ENCODE results near the gene PIGX. TPM values are rescaled to one million over a fixed set of nuclear protein-coding genes. Genes with fewer than 3 reads are reported as not detected.

Gene PIGX
- total RNA-seq, 5 donors from 2014 or later (not counting 1 experiment from before 2014, with no cell fraction given) = 18.9 to 27.9 (median 22.3) TPM

DNA sequence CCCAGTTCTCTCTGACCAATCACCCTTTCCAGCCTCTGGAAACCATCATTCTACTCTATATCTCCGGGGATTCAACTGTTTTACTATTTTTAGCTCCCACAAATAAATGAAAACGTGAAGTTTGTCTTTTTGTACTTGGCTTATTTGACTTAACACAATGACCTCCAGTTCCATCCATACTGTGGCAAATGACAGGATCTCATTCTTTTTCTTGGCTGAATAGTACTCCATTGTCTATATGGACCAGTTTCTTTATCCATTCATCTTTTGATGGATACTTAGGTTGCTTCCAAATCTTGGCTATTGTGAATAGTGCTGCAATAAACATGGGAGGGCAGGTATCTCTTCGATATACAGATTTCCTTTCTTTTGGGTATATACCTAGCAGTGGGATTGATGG, 38.5 kb upstream of the PIGX start:
- no peaks in the 10 kb centered on the region for H3K36me3 ChIP-seq (ENCODE audit: control insufficient read depth in 2 of 2, extremely low read depth in 1 of 2, insufficient read depth in 1 of 2, low read length in 1 of 2)
- 91% methylated on average over 3 of the region's 3 CpGs for WGBS (ENCODE audit: insufficient coverage)
- H3K9me3 ChIP-seq = no peaks in the 10 kb centered on the region
- Mint-ChIP-seq H3K27me3 (no peaks in the 10 kb centered on the region), H3K9me3 (no peaks in the 10 kb centered on the region), H3K36me3 (peaks cover 6% of the 10 kb centered on the region), H3K4me1 (peaks cover 30 to 43% (median 31%) of the 10 kb centered on the region in 3 donors), H3K27ac (peak overlapping the region in 1 of 2 donors; percentile 8), H3K4me3 (no peak overlapping the region)
- DNase-seq = no peak
- no peaks in the 10 kb centered on the region for H3K27me3 ChIP-seq (replicated peaks in 1 of 2; ENCODE audit: control insufficient read depth in 2 of 2, extremely low read depth in 1 of 2, insufficient read depth in 2 of 2, low read length in 1 of 2)
- POLR2A ChIA-PET = interaction anchor here in 1 of 2 donors (0.8 kb wide), 1 partner anchor 20 kb away, joined by 4 read pairs; no protein-coding TSS in a partner anchor
- CTCF ChIA-PET = no interaction called here
- H3K4me1 ChIP-seq (ENCODE audit: control insufficient read depth in 1 of 2, extremely low read depth in 1 of 2, insufficient read depth in 2 of 2, low read length in 2 of 2) = peaks cover 19 to 22% of the 10 kb centered on the region in 2 experiments
- H3K27ac ChIP-seq (ENCODE audit: low read length) = no peak overlapping the region
- no peak for ATAC-seq (replicated peaks in 1 of 4)
- H3K4me3 ChIP-seq (ENCODE audit: control insufficient read depth in 1 of 2, extremely low read depth in 1 of 2, low read length in 1 of 2) = no peak overlapping the region

DNA sequence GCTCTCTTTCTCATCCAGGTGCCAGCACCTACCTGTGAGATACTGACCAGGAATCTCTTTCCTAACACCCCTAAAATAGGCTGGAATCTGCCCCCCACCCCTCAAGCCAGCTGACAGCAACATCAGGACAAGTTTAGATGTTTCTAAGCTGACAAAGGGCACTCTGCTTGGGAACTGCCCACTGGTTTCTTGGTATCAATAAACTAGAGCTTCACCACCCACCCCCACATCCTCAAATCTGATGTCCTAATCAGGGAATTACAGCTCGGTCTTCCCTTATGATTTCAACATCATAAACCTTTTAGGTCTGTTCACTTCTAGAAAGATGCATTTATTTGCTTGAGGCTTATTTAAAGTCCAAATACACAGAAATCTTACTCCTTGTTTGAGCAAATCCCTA, 34.8 kb upstream of the PIGX start:
- H3K27ac Mint-ChIP-seq = no peak overlapping the region
- POLR2A ChIA-PET = interaction anchor here (0.7 to 0.9 kb wide), 2 partner anchors 42 to 46 kb away, joined by 4 read pairs; no protein-coding TSS in a partner anchor
- WGBS (ENCODE audit: insufficient coverage) = no CpG with 5 or more reads among the region's 1 CpG

DNA sequence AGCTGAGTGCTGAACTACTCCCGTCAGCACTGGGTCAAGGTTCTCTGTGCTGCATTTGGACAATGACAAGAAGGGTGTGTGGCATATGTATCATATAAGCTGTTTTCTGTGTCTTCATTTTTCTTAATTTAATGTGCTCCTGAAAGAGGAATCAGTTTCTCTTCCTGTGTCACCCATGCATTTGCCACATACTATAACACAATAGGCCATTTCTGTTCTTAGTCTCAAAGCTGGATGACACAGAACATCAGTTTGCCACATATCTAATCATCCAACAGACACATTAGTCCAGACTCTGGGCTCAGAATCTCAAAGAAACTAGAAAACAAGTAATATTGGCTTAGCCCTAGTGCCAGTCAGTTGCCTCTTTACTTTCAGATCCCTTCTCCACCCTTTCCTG, 34.2 kb upstream of the PIGX start:
- ChIA-PET CTCF (interaction anchor here (0.6 to 1.9 kb wide), 5 partner anchors 8 to 417 kb away, joined by 3 to 13 read pairs (median 4); no protein-coding TSS in a partner anchor), POLR2A (interaction anchor here in 1 of 2 donors (0.7 kb wide), 1 partner anchor 43 kb away, joined by 4 read pairs; no protein-coding TSS in a partner anchor)
- Histone ChIP-seq H3K4me3 (ENCODE audit: control insufficient read depth in 1 of 2, extremely low read depth in 1 of 2, low read length in 1 of 2) (no peak overlapping the region), H3K4me1 (ENCODE audit: control insufficient read depth in 1 of 2, extremely low read depth in 1 of 2, insufficient read depth in 2 of 2, low read length in 2 of 2) (peaks cover 5 to 9% of the 10 kb centered on the region in 2 experiments), H3K27ac (ENCODE audit: low read length) (no peak overlapping the region), H3K36me3 (ENCODE audit: control insufficient read depth in 2 of 2, extremely low read depth in 1 of 2, insufficient read depth in 1 of 2, low read length in 1 of 2) (no peaks in the 10 kb centered on the region), H3K9me3 (no peaks in the 10 kb centered on the region), H3K27me3 (replicated peaks in 1 of 2; ENCODE audit: control insufficient read depth in 2 of 2, extremely low read depth in 1 of 2, insufficient read depth in 2 of 2, low read length in 1 of 2) (no peaks in the 10 kb centered on the region)
- H3K4me3 Mint-ChIP-seq = no peak overlapping the region
- H3K36me3 Mint-ChIP-seq = peaks cover 6% of the 10 kb centered on the region
- ATAC-seq (replicated peaks in 1 of 4) (no peak), DNase-seq (no peak)
- no peak overlapping the region for H3K27ac Mint-ChIP-seq
- no peaks in the 10 kb centered on the region for H3K27me3 Mint-ChIP-seq
- WGBS (ENCODE audit: insufficient coverage) = no CpG with 5 or more reads among the region's 1 CpG
- H3K4me1 Mint-ChIP-seq = peaks cover 9 to 20% (median 14%) of the 10 kb centered on the region in 3 donors
- peaks cover 0 to 1% (median 0%) of the 10 kb centered on the region in 3 donors for H3K9me3 Mint-ChIP-seq

More for the DNA sequence above, 34.8 kb upstream of the PIGX start:
- Histone ChIP-seq H3K9me3 (no peaks in the 10 kb centered on the region), H3K27ac (ENCODE audit: low read length) (no peak overlapping the region), H3K4me3 (ENCODE audit: control insufficient read depth in 1 of 2, extremely low read depth in 1 of 2, low read length in 1 of 2) (no peak overlapping the region), H3K36me3 (ENCODE audit: control insufficient read depth in 2 of 2, extremely low read depth in 1 of 2, insufficient read depth in 1 of 2, low read length in 1 of 2) (no peaks in the 10 kb centered on the region), H3K27me3 (replicated peaks in 1 of 2; ENCODE audit: control insufficient read depth in 2 of 2, extremely low read depth in 1 of 2, insufficient read depth in 2 of 2, low read length in 1 of 2) (no peaks in the 10 kb centered on the region), H3K4me1 (ENCODE audit: control insufficient read depth in 1 of 2, extremely low read depth in 1 of 2, insufficient read depth in 2 of 2, low read length in 2 of 2) (peaks cover 5 to 9% of the 10 kb centered on the region in 2 experiments)
- no peak for ATAC-seq (replicated peaks in 1 of 4)
- CTCF ChIA-PET = interaction anchor here (0.6 to 1.9 kb wide), 8 partner anchors 9 to 417 kb away, joined by 3 to 13 read pairs (median 4); no protein-coding TSS in a partner anchor
- Mint-ChIP-seq H3K4me1 (peaks cover 9 to 20% (median 14%) of the 10 kb centered on the region in 3 donors), H3K4me3 (no peak overlapping the region), H3K27me3 (no peaks in the 10 kb centered on the region), H3K9me3 (no peaks in the 10 kb centered on the region), H3K36me3 (peaks cover 6% of the 10 kb centered on the region)
- no peak for DNase-seq

GRCh38 chr3:196684548-196685407, 27.4 kb upstream of the PIGX start:
- ATAC-seq (replicated peaks in 1 of 4) (peak; percentile 70 to 88 (median 84)), DNase-seq (peak; percentile 6 to 85 (median 49))
- WGBS (ENCODE audit: insufficient coverage) = 10% methylated on average over 11 of the region's 24 CpGs
- Mint-ChIP-seq H3K4me3 (peak overlapping the region; percentile 25 to 62 (median 48)), H3K9me3 (peaks cover 0 to 3% (median 0%) of the 10 kb centered on the region in 3 donors), H3K27ac (peak overlapping the region; percentile 58 to 85), H3K36me3 (no peaks in the 10 kb centered on the region), H3K27me3 (no peaks in the 10 kb centered on the region), H3K4me1 (peaks cover 11 to 17% (median 15%) of the 10 kb centered on the region in 3 donors)
- H3K27ac ChIP-seq (ENCODE audit: low read length) = no peak overlapping the region
- ChIA-PET POLR2A (interaction anchor here (0.6 to 0.7 kb wide), 4 partner anchors 9 to 497 kb away, joined by 3 to 9 read pairs (median 4); no protein-coding TSS in a partner anchor), CTCF (interaction anchor here (0.6 to 5.0 kb wide), 15 partner anchors 9 to 744 kb away, joined by 3 to 106 read pairs (median 4); no protein-coding TSS in a partner anchor)
- no peaks in the 10 kb centered on the region for H3K36me3 ChIP-seq (ENCODE audit: control insufficient read depth in 2 of 2, extremely low read depth in 1 of 2, insufficient read depth in 1 of 2, low read length in 1 of 2)
- no peaks in the 10 kb centered on the region for H3K9me3 ChIP-seq
- peak overlapping the region; percentile 11 to 23 for H3K4me3 ChIP-seq (ENCODE audit: control insufficient read depth in 1 of 2, extremely low read depth in 1 of 2, low read length in 1 of 2)
- no peaks in the 10 kb centered on the region for H3K27me3 ChIP-seq (replicated peaks in 1 of 2; ENCODE audit: control insufficient read depth in 2 of 2, extremely low read depth in 1 of 2, insufficient read depth in 2 of 2, low read length in 1 of 2)
- H3K4me1 ChIP-seq (ENCODE audit: control insufficient read depth in 1 of 2, extremely low read depth in 1 of 2, insufficient read depth in 2 of 2, low read length in 2 of 2) = peaks cover 7 to 11% of the 10 kb centered on the region in 2 experiments

DNA sequence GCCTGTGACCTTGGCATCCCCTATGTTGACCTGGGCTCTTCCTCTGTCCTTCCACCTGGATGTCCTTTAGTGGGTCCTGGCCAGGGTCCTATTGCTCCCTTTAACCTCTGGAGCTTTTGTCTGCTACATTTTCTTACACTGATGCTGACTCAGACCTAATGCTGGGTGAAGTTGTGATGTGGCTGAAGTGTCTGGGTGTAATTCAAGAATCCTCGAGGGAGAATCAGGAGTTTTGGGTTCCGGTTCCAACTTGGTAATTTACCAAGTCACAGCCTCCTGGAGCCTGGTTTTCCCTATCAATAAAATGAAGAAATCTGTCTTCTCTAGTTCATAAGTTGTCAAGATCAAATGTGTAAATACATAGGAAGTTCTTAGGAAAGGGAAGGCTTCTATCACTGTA, 25.7 kb upstream of the PIGX start:
- peaks cover 7 to 11% of the 10 kb centered on the region in 2 experiments for H3K4me1 ChIP-seq (ENCODE audit: control insufficient read depth in 1 of 2, extremely low read depth in 1 of 2, insufficient read depth in 2 of 2, low read length in 2 of 2)
- ATAC-seq (replicated peaks in 1 of 4) = no peak
- H3K4me3 Mint-ChIP-seq = no peak overlapping the region

GRCh38 chr3:196688349-196688748, 23.8 kb upstream of the PIGX start:
- Histone ChIP-seq H3K4me3 (ENCODE audit: control insufficient read depth in 1 of 2, extremely low read depth in 1 of 2, low read length in 1 of 2) (no peak overlapping the region), H3K27me3 (replicated peaks in 1 of 2; ENCODE audit: control insufficient read depth in 2 of 2, extremely low read depth in 1 of 2, insufficient read depth in 2 of 2, low read length in 1 of 2) (no peaks in the 10 kb centered on the region), H3K27ac (ENCODE audit: low read length) (no peak overlapping the region), H3K36me3 (ENCODE audit: control insufficient read depth in 2 of 2, extremely low read depth in 1 of 2, insufficient read depth in 1 of 2, low read length in 1 of 2) (no peaks in the 10 kb centered on the region), H3K9me3 (no peaks in the 10 kb centered on the region), H3K4me1 (ENCODE audit: control insufficient read depth in 1 of 2, extremely low read depth in 1 of 2, insufficient read depth in 2 of 2, low read length in 2 of 2) (peaks cover 7 to 11% of the 10 kb centered on the region in 2 experiments)
- Mint-ChIP-seq H3K27ac (no peak overlapping the region), H3K4me3 (no peak overlapping the region), H3K36me3 (no peaks in the 10 kb centered on the region), H3K27me3 (no peaks in the 10 kb centered on the region), H3K4me1 (peaks cover 11 to 17% (median 15%) of the 10 kb centered on the region in 3 donors), H3K9me3 (no peaks in the 10 kb centered on the region)
- DNase-seq = peak in 1 of 35 experiments; percentile 39
- POLR2A ChIA-PET = interaction anchor here in 1 of 2 donors (0.6 kb wide), 1 partner anchor 82 kb away, joined by 10 read pairs; no protein-coding TSS in a partner anchor
- CTCF ChIA-PET = interaction anchor here (1.0 to 5.0 kb wide), 4 partner anchors 11 to 89 kb away, joined by 4 to 106 read pairs (median 4); no protein-coding TSS in a partner anchor
- ATAC-seq (replicated peaks in 1 of 4) = no peak
- 71% methylated on average over 4 of the region's 5 CpGs for WGBS (ENCODE audit: insufficient coverage)

More for the DNA sequence above, 25.7 kb upstream of the PIGX start:
- Mint-ChIP-seq H3K9me3 (peaks cover 0 to 3% (median 0%) of the 10 kb centered on the region in 3 donors), H3K4me1 (peaks cover 11 to 17% (median 15%) of the 10 kb centered on the region in 3 donors), H3K36me3 (no peaks in the 10 kb centered on the region), H3K27me3 (no peaks in the 10 kb centered on the region), H3K27ac (no peak overlapping the region)
- no peaks in the 10 kb centered on the region for H3K36me3 ChIP-seq (ENCODE audit: control insufficient read depth in 2 of 2, extremely low read depth in 1 of 2, insufficient read depth in 1 of 2, low read length in 1 of 2)
- H3K4me3 ChIP-seq (ENCODE audit: control insufficient read depth in 1 of 2, extremely low read depth in 1 of 2, low read length in 1 of 2) = no peak overlapping the region
- ChIA-PET POLR2A (no interaction called here), CTCF (interaction anchor here (0.7 to 5.0 kb wide), 3 partner anchors 9 to 88 kb away, joined by 3 to 106 read pairs (median 3); no protein-coding TSS in a partner anchor)
- no peaks in the 10 kb centered on the region for H3K9me3 ChIP-seq
- 83% methylated on average over 1 of the region's 2 CpGs for WGBS (ENCODE audit: insufficient coverage)
- no peak for DNase-seq
- H3K27me3 ChIP-seq (replicated peaks in 1 of 2; ENCODE audit: control insufficient read depth in 2 of 2, extremely low read depth in 1 of 2, insufficient read depth in 2 of 2, low read length in 1 of 2) = no peaks in the 10 kb centered on the region
- H3K27ac ChIP-seq (ENCODE audit: low read length) = no peak overlapping the region

Data from T-cell (primary cell).